GM18867 (cell line): ENCODE results near the gene AFF1.
A peak's percentile ranks its signal among the peaks of the same experiment; 100 is the strongest.

Experiments used
- ATAC-seq: cut with Tn5 transposase; IDR thresholded peaks from one replicate; pipeline ENCODE4 v1.9.1; 2021; ENCODE audit warnings: mild to moderate bottlenecking, moderate library complexity; ENCODE audit not compliant: unreplicated experiment

AFF1 gene

GRCh38 chr4:86950831-86951525, 16.2 kb downstream of the AFF1 start:
- ATAC-seq = no peak

DNA sequence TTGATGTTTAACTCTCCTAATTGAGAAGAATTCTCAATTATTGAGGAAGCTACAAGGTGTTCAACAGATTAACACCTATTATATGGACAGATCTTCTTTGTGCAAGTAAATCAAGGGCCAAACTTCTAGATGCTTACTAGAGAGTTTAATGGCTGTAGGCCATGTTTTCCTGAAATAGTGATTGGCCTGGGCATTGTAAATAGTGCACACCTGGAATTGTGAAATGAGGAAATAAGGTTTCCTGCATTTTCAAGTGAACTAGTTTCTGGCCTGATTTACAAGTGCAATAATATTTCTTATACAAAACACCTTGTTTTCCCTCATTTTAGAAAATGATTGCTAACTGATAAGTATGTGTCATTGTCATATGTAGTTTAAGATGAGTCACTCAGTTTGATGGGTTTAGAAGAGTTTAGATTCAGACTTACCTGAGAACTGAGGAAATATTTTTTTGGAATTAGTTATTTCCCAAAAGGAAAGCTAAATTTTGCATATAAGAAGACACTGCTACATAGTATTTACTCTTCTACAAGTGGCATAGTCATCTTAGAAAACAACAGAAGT, 21.2 kb downstream of the AFF1 start:
- no peak for ATAC-seq

GRCh38 chr4:86957215-86957614, 22.4 kb downstream of the AFF1 start:
- ATAC-seq = peak; percentile 26

GRCh38 chr4:86959588-86960500, 25.0 kb downstream of the AFF1 start:
- no peak for ATAC-seq

- no peak for ATAC-seq
Measured at GRCh38 chr4:86960557-86960961, 25.7 kb downstream of the AFF1 start.

DNA sequence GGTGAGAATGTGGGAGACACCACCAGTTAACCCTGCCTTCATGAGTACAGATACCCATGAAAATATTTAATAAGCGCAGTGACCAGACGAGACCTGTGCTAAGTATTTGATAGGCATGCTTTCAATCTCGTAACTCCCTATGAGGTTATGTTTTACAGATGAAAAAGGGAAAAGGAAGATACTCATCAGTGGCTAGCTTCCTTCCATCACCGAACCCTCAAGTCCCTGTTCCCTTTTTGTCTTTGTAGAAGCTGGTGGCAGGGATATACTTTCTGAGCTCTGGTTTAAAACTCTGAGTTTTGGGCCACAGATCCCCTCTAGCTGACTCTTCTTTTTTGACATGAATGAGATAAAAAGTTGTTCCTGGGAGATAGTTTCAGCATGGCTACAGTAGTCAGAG, 26.3 kb downstream of the AFF1 start:
- no peak for ATAC-seq

- peak; percentile 95 for ATAC-seq
Measured at GRCh38 chr4:86961605-86962295, 26.9 kb downstream of the AFF1 start.

DNA sequence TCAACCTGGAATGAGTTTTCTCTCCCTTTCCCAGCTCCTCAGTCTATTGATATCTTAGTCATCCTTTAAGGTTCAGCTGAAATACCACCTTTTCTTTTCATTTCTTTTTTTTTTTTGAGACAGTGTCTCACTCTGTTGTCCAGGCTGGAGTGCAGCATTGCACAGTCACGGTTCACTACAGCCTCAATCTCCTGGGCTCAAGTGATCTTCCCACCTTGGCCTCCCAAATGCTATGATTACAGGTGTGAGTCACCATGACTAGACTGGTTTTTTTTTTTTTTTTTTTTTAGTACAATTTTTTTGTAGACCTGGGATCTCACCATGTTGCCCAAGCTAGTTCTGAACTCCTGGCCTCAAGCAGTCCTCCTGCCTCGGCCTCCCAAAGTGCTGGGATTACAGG, 28.9 kb downstream of the AFF1 start:
- ATAC-seq = no peak

DNA sequence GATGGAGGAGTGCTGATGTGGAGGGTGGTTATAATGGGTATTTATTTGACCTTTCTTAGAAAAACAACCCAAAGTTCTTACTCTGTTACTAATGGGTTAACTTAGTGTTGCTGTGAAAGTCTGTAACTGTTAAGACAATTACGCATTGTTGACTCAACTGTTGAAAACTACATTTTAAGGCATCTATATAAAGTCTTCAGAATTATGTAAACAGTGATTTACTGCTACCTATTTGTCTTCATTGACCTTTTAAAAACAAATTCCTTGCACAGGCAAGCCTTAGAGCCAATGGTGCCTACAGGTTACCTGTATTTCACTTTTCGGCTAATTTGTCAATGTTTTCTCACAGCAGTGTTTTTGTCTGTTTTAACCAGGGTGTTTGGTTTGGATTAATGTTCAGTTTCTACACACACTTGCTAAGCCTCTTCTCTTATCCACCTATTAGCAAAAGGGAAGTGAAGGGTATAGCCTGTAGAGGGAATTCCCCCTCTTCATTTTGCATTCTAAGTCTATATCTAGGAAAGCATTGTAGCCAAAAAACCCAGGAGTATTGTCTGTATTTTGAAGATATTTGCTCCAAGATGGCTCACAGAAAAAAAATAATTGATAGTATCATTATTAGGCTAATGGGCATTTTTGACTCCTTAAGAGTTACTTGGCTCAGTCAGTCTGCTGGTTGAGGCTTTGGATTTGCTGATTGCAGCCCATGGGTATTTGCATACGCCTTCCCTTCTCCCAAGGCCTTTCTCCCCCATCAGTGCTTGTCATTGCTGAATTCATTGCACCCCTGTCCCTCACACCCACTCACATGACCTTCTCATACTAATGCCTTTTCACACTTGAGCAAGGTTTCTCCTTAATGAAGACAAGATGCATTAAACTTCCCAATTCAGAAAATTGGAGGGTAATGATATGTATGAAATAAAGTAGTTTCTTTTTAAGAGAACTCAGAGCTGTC, 30.5 kb downstream of the AFF1 start:
- peak; percentile 41 for ATAC-seq

- no peak for ATAC-seq
Measured at GRCh38 chr4:86967073-86967472, 32.3 kb downstream of the AFF1 start.

- ATAC-seq = no peak
Measured at GRCh38 chr4:86967798-86968197, 33.0 kb downstream of the AFF1 start.

DNA sequence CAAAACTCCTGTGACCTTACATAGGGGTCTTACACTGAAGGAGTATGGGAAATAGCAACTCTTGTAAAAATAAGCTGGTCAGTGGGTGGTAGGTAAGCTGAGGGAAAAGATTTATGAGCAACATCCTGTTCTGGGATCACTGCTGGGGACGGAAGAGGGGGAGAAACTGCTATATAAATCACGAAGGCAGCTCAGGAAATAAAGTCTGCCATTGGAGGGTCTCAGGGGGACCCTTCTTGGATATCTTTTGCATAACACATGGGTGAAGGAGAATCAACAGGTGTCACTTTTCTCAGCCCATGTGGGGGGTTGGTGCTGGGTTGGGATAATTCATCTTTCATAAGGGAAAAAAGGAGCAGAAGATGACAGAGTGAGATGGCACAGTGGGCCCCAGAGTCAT, 33.7 kb downstream of the AFF1 start:
- ATAC-seq = no peak

DNA sequence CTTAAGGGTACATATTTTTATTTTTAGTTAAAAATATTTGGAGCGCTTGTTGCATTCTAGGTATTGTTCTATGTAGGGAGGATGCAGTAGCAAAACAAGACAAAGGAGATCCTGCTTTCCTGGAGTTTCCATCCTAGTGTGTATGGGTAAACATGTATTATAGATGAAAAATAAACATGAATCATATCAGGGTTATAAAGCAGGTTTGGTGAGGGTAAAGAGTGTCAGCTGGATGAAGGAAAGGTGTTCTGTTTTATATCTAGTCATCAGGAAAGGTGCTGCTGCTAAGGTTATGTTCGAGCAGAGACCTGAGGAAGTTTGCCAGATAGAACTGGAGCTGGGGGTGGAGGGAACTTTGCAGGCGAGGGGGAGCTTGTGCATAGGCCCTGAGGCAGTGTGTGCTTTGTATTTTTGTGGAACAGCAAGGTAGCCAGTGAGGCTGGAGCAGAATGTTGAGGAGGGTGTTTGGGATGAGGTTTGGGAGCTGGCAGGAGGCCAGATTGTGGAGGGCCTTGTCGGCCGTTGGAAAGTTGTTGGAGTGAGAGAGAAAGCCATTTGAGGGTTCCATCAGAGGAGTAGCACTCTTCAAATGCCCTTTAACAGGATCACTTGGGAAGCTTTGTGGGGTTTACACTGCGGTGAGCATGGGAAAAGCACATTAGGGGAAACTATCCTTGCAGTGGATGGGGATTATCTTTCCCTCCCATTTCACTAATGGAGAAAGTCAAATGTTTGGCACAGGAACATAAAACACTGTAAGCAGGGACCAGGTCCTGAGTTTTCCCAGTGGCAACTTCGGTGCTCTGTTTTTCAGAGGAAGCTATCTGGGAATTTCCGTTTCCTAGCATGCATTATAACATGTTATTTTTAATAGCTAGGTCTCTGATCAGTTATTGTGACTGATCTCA, 35.9 kb downstream of the AFF1 start:
- ATAC-seq = no peak

DNA sequence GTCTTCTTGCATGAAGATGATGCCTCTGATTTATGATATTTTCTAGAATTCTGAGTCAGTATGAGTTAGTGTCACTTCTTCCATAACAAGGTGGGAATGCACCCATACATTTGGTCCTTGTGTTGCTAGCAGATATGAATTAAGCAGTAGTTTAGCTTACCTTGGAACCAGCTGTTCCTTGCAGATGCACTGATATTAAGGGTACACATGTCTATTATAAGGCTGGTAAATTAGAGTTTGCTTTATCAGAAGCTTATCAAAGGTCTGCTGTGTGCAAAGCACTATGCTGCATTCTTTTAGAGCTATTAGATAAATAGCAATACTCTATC, 36.5 kb downstream of the AFF1 start:
- no peak for ATAC-seq

GRCh38 chr4:86972997-86973396, 38.2 kb downstream of the AFF1 start:
- no peak for ATAC-seq

GRCh38 chr4:86973668-86974067, 38.9 kb downstream of the AFF1 start:
- ATAC-seq = no peak

GRCh38 chr4:86974551-86974994, 39.8 kb downstream of the AFF1 start:
- no peak for ATAC-seq

DNA sequence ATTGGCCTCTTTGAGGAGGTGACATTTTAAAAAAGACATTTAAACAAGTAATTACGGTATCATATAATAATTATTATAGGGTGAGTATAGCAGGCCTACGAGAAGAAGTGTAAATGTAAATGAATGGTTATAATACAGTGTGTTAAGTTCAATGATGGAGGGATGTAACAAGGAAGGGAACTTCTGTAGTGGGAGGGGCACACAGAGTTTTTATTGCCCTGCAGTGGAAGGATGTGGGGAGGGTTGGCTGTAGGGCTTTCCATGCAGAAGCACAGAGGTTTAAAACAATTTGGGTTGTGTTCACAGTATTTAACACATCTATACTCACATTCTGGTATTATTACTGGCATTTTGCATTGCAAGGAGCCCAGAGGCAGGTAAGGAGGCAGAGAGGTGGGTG, 41.1 kb downstream of the AFF1 start:
- no peak for ATAC-seq

GRCh38 chr4:86976801-86977485, 42.1 kb downstream of the AFF1 start:
- no peak for ATAC-seq
